MCF 10A (cell line): Measurements from ENCODE around the gene ADH1C. TPM values are rescaled to one million over a fixed set of nuclear protein-coding genes. Genes with fewer than 3 reads are reported as not detected.

Experiments used
- BruUV-seq: library from RNA; stranded (reverse); fragments of 400-500 nt; replicated peaks from 2 replicates; lab custom pipeline; 2021; lab: Mats Ljungman, UMichigan
- CTCF ChIA-PET: fragments of 300-600 bp; sonication (Branson Sonifier 250); formaldehyde crosslinking; extraction: SDS; loops from one replicate; lab custom pipeline; 2021; ENCODE audit warnings: antibody characterized with exemption, inconsistent platforms; lab: Yijun Ruan, JAX
- POLR2A ChIA-PET: fragments of 300-600, 350-650 bp; sonication (Branson Sonifier 250); formaldehyde crosslinking; extraction: SDS; loops from one replicate; lab custom pipeline; 2020; ENCODE audit warnings: antibody characterized with exemption, inconsistent platforms; lab: Yijun Ruan, JAX
- DNase-seq: peaks from one replicate; pipeline ENCODE4 v3.0.0-alpha.2; 2018; ENCODE audit not compliant: unreplicated experiment
- H3K27ac Mint-ChIP-seq: one replicate; pipeline ENCODE4 v1.8.0; 2022; ENCODE audit warnings: mild to moderate bottlenecking, low read depth, mixed read lengths; ENCODE audit not compliant: unreplicated experiment
- H3K27me3 Mint-ChIP-seq: one replicate; pipeline ENCODE4 v1.8.0; 2022; ENCODE audit warnings: mixed read lengths; ENCODE audit not compliant: insufficient read depth, unreplicated experiment
- H3K36me3 Mint-ChIP-seq: one replicate; pipeline ENCODE4 v1.8.0; 2022; ENCODE audit warnings: mild to moderate bottlenecking, moderate library complexity, mixed read lengths; ENCODE audit not compliant: insufficient read depth, unreplicated experiment
- H3K4me1 Mint-ChIP-seq: one replicate; pipeline ENCODE4 v1.8.0; 2022; ENCODE audit warnings: mixed read lengths; ENCODE audit not compliant: insufficient read depth, unreplicated experiment
- H3K4me3 Mint-ChIP-seq: one replicate; pipeline ENCODE4 v1.8.0; 2022; ENCODE audit warnings: mild to moderate bottlenecking, moderate library complexity, mixed read lengths; ENCODE audit not compliant: unreplicated experiment
- H3K9me3 Mint-ChIP-seq: one replicate; pipeline ENCODE4 v1.8.0; 2022; ENCODE audit warnings: mixed read lengths; ENCODE audit not compliant: unreplicated experiment
- intact Hi-C: fragments of 100-400 bp; cut with micrococcal nuclease; formaldehyde crosslinking; loops from 2 replicates; pipeline ENCODE4 v1.14.1; 2022
- total RNA-seq: library from RNA; stranded (reverse); gene quantifications from 2 replicates; pipeline ENCODE4 v1.2.3, GENCODE V29; 2022
- TF ChIP-seq, protein P1 (sequence below): fragments of 200-600 bp; IDR thresholded peaks from one replicate; pipeline ENCODE4 v1.8.0; 2022; ENCODE audit warnings: antibody characterized with exemption, mild to moderate bottlenecking; ENCODE audit not compliant: unreplicated experiment

Gene ADH1C
- total RNA-seq, 1 experiment from 2014 or later = not detected

DNA sequence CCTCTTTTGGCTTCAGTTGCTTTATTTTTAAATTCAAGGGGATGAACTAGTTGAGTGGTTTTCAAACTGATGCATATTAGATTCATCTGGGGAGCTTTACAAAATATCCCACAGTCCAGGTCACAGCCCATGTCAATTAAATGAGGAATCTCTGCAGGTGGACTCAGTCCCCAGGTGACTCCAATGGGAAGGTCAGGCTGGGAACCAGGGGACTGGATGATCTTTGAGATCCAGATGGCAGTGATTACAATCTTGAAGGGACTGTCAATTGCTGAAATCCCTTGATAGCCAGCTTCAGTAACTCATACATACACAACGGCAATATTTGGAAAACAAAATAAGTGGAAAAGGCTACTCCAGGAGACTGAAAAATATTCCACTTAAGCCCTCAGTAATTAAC, 38.3 kb downstream of the ADH1C start:
- CTCF ChIA-PET = no interaction called here
- no peak for DNase-seq
- Mint-ChIP-seq H3K4me3 (no peak overlapping the region), H3K27me3 (no peaks in the 10 kb centered on the region), H3K36me3 (peaks cover 99% of the 10 kb centered on the region), H3K4me1 (no peaks in the 10 kb centered on the region), H3K9me3 (no peaks in the 10 kb centered on the region), H3K27ac (peak overlapping the region; percentile 23)
- no TSS peak for BruUV-seq
- TF ChIP-seq, protein P1, sequence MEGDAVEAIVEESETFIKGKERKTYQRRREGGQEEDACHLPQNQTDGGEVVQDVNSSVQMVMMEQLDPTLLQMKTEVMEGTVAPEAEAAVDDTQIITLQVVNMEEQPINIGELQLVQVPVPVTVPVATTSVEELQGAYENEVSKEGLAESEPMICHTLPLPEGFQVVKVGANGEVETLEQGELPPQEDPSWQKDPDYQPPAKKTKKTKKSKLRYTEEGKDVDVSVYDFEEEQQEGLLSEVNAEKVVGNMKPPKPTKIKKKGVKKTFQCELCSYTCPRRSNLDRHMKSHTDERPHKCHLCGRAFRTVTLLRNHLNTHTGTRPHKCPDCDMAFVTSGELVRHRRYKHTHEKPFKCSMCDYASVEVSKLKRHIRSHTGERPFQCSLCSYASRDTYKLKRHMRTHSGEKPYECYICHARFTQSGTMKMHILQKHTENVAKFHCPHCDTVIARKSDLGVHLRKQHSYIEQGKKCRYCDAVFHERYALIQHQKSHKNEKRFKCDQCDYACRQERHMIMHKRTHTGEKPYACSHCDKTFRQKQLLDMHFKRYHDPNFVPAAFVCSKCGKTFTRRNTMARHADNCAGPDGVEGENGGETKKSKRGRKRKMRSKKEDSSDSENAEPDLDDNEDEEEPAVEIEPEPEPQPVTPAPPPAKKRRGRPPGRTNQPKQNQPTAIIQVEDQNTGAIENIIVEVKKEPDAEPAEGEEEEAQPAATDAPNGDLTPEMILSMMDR = no peak
- POLR2A ChIA-PET = no interaction called here
- intact Hi-C loops = no loop called here

DNA sequence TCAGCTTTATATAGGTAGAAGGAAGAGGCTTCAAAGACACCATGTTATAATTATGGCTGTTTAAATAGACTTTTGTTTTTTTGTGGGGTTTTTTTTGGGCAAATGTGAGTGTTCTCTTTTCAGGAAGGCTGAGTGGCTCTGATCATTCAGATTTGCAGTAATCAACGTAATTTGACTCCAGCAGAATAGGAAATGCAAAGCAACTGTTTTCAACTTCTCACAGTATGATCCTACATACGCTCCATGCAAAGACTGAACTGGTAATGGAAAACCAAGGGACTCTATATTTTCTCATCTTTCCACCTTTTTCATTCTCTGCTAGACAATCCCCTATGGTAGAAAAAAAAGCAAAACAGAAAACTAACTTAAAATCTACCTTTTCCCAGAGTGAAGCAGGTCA, 42.2 kb downstream of the ADH1C start:
- no peaks in the 10 kb centered on the region for H3K9me3 Mint-ChIP-seq
- TF ChIP-seq, protein P1 = no peak
- peaks cover 100% of the 10 kb centered on the region for H3K36me3 Mint-ChIP-seq
- POLR2A ChIA-PET = interaction anchor here (0.6 to 1.5 kb wide), 5 partner anchors 8 to 72 kb away, joined by 3 to 6 read pairs (median 4); no protein-coding TSS in a partner anchor
- H3K4me1 Mint-ChIP-seq = no peaks in the 10 kb centered on the region
- intact Hi-C loops = no loop called here
- no peaks in the 10 kb centered on the region for H3K27me3 Mint-ChIP-seq
- DNase-seq = no peak
- no TSS peak for BruUV-seq
- CTCF ChIA-PET = no interaction called here
- no peak overlapping the region for H3K27ac Mint-ChIP-seq
- no peak overlapping the region for H3K4me3 Mint-ChIP-seq

DNA sequence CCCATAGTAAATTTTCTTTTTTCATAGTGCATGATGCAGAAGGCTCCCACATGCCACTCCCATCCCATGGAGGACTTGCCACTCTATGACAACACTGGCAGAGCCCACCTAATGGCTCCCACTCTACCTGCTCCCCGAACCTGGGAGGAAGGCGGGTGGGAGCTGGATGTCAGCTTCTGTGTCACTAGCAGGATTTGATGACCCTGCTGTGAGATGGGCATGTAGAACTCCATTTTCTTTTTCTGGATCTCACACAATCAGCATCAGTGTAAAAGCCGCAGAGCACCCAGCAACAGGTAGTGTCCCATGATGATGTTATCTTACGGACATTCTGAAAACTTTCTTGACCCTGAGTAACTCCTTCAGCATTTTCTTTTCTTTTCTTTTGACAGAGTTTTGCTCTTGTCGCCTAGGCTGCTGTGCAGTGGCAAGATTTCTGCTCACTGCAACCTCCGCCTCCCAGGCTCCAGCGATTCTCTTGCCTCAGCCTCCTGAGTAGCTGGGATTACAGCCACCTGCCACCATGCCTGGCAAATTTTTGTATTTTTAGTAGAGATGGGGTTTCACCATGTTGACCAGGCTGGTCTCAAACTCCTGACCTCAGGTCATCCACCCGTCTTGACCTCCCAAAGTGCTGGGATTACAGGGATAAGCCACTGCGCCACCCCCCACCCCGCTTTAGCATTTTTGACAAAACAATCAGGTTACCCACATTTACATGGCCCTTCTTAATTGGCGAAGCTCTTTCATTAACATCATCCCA, 46.7 kb downstream of the ADH1C start:
- H3K4me3 Mint-ChIP-seq = no peak overlapping the region
- TF ChIP-seq, protein P1 = no peak
- ChIA-PET POLR2A (no interaction called here), CTCF (interaction anchor here (0.6 to 0.7 kb wide), 3 partner anchors 35 to 1043 kb away, joined by 3 to 4 read pairs (median 3); no protein-coding TSS in a partner anchor)
- intact Hi-C loops = no loop called here
- DNase-seq = no peak
- no peaks in the 10 kb centered on the region for H3K27me3 Mint-ChIP-seq
- no TSS peak for BruUV-seq
- peaks cover 10% of the 10 kb centered on the region for H3K4me1 Mint-ChIP-seq
- H3K36me3 Mint-ChIP-seq = peaks cover 61% of the 10 kb centered on the region
- H3K27ac Mint-ChIP-seq = no peak overlapping the region
- H3K9me3 Mint-ChIP-seq = no peaks in the 10 kb centered on the region

- H3K4me3 Mint-ChIP-seq = no peak overlapping the region
- peaks cover 17% of the 10 kb centered on the region for H3K4me1 Mint-ChIP-seq
- intact Hi-C loops = no loop called here
- H3K27me3 Mint-ChIP-seq = no peaks in the 10 kb centered on the region
- H3K27ac Mint-ChIP-seq = peak overlapping the region; percentile 84
- peaks cover 19% of the 10 kb centered on the region for H3K36me3 Mint-ChIP-seq
- DNase-seq = peak; percentile 41
- CTCF ChIA-PET = interaction anchor here (0.6 to 1.2 kb wide), 3 partner anchors 37 to 162 kb away, joined by 3 read pairs; no protein-coding TSS in a partner anchor
- TF ChIP-seq, protein P1 = no peak
- BruUV-seq = no TSS peak
- H3K9me3 Mint-ChIP-seq = peaks cover 9% of the 10 kb centered on the region
- POLR2A ChIA-PET = interaction anchor here (0.6 to 3.0 kb wide), 6 partner anchors 11 to 373 kb away, joined by 3 to 30 read pairs (median 6); partner anchors contain the start of genes ADH5 and EIF4E
Observed at GRCh38 chr4:99301376-99302164, 51.0 kb downstream of the ADH1C start.
